HG03469 (cell line): ENCODE results near the gene SLC44A1.

Source experiments
- ATAC-seq: cut with Tn5 transposase; IDR thresholded peaks from one replicate; pipeline ENCODE4 v1.9.1; 2021; ENCODE audit warnings: mild to moderate bottlenecking, moderate library complexity, moderate number of reproducible peaks; ENCODE audit not compliant: unreplicated experiment

Gene SLC44A1

DNA sequence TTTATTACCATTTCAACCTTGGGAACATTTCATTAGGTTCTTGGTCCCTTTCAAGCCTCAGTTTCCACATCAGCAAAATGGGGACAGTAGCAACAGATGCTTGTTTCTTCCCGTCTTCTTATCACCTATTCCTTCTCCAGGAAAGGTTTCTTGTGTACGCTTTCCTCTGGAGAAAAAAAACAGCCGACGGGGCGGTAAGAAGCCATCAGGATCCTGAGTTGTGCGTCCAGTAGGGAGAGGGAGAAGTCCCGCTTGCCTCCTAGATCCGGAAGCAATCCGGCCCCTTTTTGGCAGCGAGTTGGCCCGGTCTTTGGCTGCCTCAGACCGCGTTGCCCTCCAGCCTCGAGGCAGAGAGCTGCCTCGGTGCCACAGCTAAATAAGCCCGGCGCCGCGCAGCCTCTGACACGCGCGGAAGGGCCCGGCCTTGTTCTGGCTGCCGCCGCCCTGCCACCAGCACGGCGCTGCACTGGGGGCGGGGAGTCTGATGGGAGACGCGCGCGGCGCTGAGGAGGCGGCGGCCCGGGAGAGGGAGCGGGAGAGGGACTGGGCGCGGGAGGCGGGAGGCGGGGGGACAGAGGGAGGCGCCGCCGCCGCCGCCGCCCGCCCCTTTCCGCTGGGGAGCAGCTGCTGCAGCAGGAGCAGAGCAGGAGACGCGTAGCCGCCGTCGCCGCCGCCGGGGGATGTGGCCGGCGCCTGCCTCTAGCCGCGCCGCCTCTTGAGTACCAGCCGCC, at the start of gene SLC44A1:
Gene SLC44A1, plus strand, starts transcription at position 649 of the 731 bp plus-strand sequence. CDS start 218 bp downstream, outside the sequence.
- peak; percentile 81 for ATAC-seq

DNA sequence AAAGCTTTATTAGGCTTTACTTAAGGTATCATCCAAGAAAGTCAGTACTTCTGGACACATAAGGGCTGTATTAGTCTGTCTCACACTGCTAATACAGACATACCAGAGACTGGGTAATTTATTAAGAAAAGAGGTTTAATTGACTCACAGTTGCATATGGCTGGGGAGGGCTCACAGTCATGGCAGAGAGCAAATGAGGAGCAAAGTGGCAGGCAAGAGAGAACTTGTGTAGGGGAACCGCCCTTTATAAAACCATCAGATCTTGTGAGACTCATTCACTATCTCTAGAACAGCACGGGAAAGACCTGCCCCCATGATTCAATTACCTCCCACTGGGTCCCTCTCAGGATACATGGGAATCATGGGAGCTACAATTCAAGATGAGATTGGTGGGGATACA, 49.2 kb upstream of the SLC44A1 start:
- ATAC-seq: no peak

DNA sequence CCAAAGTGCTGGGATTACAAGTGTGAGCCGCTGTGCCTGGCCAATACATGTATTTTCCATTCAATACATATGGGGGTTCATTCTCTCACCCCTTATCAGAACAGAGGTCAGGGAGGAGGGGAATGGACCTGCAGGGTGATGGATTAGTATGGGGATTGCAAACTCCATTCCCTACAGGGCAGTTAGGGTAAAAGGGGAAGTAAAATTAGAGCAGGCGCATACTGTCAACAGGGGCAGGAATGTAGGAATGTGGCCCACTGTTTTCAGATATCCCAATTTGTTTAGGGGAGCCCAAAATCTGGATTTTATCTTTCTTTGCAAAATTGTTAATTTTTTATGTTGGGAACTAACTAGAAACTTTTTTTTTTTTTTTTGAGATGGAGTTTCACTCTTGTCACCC, 46.4 kb upstream of the SLC44A1 start:
- no peak for ATAC-seq

DNA sequence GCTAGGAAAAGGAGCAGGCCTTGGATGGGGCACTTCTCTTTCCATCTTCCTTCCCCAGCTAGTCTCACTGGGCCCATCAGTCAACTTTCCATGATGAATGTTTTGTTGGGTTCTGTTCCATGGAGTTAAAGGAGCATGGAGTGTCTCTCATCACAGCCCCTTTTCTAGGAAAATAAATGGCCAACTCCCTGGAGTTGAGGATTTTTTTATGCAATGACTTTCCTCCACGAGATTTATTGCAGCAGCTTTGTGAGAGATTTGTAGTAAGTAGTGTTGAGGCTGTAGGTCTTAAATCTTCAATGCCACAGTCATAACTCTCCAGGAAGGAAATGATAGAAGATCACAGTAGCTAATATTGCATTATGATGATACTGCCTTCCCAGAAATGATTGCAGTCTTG, 45.6 kb upstream of the SLC44A1 start:
- ATAC-seq: no peak

DNA sequence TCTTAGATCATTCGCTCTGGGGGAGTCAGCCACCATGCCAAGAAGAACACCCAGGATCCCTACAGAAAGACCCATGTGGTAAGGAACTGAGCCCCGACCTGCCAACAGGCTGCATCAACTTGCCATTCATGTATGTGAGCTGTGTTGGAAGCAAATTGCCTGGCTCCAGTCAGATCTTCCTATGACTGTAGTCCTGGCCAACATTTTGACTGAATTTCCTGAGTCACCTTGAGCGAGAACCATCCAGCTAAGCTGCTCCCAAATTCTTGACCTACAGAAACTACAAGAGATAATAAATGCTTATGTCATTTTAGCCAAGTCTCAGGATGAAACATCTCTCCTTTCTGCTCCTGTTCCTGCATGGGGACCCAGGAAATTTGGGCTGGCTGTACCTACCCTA, 40.0 kb upstream of the SLC44A1 start:
- no peak for ATAC-seq

DNA sequence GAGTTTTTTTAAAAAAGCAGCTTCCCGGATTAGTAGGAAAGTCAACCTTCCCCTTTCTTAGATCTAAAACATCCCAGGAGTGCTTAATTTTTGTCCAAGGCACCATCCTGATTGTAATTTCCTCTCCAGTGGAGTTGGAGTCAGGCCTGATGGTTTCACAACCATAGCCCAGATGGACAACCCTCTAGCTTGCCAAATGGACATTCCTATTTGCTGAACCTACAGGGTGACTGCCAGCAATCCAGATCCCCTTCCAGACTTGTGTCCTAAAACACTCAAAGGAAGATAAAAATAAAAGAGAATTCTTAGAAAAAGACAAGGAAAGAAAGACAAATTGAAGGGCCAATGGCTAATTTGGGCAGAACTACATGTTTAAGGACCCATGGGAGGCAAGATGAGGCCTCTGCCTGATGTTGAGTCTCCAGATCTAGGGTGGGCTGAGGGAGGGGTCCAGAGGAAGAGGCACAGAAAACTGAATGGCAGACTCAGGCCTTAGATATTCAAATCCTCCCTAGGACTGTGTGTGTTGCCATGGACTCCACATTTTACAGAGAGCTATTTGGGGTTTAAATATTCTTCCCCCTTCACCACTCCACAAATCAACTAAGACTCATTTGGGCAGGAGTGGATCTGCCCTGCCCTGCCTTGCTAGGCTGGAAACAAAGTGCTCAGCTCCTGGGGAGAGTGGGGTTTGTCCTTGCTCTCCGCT, 38.5 kb upstream of the SLC44A1 start:
- no peak for ATAC-seq

DNA sequence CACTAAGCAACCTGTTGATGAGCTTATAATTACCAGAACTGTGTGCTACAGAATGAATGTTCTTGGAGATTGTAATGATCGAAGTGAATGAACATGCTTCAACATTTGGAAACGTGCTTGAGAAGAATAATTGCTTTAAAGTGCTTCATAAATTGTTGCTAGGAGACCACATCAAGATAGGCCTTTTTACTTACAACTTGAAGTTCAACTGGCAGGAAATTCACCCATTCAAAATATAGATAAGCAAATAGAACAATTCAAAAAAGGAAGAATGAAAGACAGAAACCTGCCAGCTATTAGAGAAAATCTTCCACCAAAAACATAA, 38.0 kb upstream of the SLC44A1 start:
- no peak for ATAC-seq

DNA sequence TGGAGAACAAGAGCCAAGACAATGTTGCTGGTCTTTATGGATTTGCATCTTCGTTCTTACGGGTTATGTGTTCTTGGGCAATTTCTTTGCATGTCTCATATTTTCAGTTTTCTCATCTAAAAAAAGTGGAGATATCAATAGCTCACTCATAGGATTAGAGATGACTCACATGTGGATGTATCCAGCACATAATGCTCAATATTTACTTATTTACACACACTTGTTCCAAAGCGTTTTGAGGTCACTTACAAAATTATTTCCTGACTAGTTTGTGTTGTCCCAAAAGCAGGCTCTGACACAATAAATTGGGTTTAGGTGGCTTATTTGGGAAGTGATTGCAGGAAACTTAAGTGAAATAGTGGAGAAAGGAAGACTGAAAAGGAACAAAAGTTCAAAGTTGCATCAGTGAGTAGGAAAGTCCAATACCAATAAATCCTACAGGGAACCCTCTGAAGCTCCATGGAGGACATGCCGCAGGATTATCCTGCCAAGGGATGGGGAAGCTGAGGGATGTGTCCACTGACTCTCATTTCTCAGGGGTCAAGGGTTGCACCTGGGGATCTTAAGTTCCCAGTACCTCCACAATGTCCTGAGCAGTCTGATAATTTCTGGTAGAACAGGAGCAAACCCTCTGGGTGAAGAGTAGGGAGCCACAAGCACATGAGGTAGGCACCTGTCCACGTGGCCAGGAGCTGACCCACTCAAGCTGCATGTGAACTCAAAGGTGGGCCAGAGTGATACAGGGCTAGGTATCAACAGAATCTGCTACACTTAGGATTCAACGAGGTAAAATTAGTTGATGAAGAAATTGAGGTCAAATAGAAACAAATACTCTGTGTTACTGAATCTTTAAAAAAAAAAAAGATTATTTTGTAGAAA, 37.4 kb upstream of the SLC44A1 start:
- no peak for ATAC-seq

DNA sequence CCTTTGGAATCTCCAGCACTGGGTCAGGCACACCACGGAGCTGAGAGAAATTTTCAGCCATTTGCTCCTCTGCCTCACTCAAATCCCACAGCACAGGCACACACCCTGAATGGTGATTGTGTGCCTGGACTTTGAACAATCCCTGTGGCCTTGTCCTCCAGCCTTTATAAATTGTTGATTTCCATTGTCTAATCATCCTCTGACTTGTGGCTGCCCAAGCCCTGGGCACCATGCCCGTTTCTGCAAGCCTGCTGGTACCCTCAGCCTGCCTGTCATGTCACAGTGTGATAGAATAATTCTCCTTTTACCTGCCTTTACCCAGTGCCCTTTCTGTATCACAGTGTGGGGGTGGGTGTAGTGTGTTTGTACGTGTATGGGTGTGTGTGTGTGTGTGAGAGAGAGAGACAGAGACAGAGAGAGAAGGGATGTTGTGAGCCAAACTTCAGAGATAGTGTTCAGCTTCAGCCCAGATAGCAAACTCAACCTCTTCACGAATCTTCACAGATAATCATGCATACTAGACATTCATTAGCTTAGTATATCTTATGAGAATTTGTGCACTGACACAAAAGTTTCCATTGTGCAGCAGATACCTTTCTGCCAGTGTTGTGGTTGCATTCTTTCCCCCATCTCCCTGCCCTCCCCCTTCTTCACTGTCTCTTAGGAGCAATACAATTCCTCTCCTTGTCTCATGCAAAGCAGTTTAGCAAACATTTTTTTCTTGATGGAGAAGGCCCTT, 27.8 kb upstream of the SLC44A1 start:
- no peak for ATAC-seq

DNA sequence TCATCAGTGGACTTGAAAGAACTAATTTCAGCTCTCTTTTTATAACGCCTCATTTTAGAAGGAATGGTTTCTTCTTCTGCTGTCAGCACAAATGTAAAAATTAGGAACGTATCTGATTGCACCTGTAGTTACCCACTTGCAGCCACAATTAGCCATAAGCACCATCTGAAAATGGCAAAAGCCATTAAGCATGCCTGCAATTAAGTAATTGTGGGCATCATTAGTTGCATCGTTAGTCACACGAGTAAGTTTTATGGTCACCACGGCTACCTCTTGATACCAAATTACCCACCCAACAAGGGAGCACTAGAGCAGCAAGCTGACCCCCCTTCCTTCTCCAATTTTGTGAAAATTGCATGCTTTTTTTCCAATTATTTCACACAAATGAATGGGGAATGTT, 25.8 kb upstream of the SLC44A1 start:
- ATAC-seq: no peak

DNA sequence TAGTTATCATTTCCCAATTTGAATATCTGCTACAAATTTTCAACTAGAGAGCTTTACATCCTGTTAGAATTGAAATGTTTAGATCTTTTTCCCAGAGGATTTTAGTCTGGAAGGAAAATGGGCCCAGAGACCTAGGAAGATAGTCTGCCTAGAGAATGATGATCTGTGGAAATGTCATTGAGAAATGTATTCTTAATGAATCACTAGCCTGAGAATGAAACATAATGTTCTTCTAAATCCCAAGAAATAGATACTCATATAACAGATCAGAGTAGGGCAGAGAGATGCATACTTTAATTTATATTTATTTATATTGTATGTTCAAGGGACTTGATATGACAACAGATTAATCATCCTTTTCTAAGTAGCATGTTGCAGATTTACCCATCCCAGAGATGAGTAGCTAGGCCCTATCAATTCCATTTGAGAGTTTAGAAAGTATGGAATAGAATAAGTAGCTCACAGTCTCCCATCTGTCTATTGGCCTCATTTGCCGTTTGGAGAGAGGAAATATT, 25.1 kb upstream of the SLC44A1 start:
- ATAC-seq: no peak

DNA sequence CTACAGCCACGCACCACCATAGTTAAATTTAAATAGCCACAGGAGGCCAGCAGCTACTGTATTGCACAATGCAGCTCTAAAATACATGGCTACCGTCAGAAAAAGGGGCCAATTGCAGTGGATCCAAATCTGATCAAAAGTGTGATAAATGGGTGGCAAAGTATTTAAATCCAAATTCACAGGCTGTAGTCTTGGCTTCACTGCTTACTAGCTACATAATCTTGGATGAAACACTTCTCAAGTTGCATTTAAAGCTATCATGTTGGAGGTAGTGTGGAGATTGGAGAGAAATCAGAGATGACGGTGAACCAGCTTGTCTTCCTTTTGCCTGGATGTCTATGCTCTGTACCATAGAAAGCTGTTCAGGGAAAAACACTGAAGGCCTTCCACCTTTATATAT, 24.0 kb upstream of the SLC44A1 start:
- ATAC-seq: no peak

DNA sequence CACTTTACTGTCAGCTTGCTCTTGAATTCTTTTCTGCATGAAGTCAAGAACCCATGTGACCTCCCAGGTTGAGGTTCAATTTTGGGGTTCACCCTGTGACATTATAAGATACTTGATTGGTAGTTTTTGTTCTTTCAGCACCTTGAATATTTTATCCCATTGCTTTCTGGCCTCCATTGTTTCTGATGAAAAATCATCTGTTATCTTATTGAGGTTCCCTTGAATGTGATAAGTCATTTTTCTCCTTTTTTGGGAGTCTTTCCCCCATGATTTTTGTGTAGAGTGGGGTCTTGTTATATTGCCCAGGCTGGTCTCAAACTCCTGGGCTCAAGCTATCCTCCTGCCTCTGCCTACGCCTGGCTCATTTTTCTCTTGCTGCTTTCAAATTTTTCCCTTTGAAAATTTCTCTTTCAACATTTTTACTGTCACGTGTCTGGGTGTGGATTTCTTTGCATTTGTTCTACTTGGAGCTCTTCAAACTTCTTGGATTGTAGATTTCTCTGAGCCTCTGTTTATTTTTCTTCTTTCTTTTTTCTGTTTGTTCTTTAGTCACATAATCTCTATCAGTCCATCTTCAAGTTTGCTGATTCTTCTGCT, 20.8 kb upstream of the SLC44A1 start:
- no peak for ATAC-seq

DNA sequence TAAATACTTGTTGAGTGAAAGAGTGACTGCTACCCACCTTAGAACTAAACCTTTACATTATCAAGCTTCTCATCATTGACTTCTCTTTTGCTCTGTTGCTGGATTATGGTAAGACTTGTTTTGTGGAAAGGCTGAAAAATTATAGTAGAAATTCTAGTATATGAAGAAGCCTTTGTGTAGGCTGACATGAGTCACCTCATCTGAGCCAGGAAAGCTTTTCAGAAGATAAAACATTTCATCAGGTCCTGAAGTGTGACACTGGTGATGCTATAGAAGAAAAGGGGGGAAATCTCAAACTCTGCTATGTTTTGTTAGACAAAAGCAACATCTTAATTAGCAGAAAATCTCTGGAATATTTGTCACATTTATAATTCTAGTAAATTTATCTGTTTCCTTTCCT, 18.4 kb upstream of the SLC44A1 start:
- no peak for ATAC-seq

DNA sequence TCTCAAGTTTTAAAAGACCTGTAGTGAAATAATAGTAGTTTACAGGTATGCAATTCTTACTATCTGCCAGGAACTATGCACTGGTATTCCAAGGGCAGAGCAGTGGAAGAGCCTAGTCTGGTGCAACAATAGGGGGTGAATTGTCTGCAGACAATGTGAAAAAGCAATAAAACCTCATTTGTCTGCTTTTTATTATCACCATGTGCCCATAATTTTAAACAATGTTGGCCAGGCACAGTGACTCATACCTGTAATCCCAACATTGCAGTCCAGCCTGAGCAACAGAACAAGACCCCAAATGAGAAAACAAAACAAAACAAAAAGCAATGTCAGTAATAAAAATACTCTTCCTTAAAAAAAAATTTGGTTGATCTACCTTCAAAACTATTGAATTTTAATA, 12.2 kb upstream of the SLC44A1 start:
- no peak for ATAC-seq

DNA sequence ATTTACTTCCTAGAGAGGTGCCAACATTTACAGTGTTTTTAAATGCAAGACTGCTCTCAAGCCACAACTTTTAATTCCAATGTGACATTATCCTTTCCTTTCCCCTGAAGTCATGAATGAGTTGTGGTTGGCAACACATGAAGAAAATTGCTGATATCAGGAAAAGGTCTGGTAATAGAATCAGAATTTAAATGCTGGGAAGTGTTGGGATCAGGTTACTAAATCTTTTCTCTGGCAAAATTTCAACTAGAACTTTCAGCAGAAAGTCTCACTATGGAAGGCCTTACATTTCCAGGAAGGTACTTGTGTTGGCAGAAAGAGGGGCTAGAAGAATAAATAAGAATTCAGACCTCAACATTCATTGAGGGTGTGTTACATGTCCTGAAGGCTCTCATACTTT, 10.6 kb upstream of the SLC44A1 start:
- ATAC-seq: no peak

DNA sequence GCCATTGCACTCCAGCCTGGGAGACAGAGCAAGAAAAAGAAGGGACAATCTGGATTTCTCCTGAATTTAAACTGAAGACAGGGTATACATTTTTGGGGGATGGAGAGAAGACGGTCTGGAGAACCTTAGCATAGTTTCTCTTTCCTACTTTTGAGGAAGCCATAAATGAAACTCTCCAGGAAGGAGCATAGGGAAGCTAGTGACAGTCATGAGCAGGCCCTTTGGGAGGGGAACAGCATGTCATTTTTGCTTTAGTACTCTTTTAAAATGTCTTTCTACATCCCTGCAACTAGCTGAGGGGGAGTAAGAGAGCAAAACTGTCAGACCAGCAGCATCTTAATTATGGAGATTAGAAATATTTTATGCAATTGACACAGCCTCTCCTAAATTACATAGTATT, 8.2 kb upstream of the SLC44A1 start:
- ATAC-seq: no peak

DNA sequence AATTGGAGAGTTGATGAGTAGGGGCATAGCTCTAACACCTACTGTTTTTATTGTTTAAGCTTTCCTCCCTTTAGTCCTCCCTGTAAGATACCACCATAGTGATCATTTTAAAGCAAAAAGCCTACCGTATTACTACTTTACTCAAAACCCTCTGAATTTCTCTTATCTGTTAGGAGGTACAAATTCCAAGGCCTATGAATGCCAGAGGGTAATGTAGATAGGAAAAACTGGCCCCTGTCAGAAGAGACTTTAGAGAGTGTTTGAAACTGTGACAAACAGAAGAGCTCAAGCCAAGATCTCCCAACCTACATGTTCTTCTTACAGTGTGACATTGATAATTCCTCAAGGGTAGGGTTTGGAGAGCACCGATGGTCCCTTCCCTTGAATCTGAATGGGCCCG, 7.2 kb upstream of the SLC44A1 start:
- ATAC-seq: no peak

DNA sequence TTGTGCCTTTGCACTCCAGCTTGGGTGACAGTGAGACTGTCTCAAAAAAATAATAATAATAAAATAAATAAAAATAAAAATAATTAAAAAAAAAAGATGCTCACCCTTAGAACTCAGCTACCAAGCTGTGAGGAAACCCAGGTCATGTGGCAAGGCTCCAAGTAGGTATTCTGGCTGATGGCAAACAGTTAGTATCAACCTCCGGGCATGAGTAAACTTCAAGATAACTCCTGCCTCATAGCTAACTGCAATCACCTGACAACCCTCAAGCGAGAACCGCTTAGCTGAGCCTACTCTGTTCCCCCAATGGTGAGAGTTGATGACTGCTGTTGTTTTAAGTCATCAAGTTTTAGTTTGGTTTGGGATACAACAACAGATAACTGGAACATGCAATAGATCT, 6.1 kb upstream of the SLC44A1 start:
- ATAC-seq: no peak

DNA sequence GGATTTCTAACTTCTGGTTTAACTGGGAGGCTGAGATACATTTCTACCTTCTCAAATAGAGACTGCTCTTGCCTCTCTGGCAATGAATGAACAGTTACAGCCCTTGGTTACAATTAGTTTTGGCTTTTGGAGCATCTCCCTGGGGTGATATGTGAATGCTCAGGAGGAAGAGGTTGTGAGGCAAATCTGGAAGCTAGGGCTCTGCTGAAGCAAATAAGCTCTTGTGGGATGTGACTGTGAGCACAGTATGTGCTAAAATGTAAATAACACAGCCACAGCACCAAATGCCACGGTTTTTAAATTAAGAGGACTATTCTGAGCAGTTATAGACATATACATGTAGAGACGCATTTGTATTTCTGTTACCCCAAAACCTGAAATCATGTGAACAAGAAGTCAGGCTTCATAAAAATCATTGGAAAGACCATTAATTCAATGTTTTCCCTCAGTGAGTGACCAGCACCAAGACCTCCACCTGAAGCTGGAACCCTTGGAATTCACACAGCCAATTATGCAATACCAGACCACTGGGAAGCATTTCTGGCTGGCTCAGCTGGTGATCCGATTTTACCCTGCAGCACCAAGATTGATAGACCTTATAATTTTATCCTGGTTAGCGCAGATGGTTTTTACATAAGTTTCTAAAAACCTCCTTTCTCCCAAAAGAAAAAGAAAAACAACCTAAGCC, 3.0 kb upstream of the SLC44A1 start:
- no peak for ATAC-seq
